Stimulated activated CD4-positive, alpha-beta T cell treated with anti-CD3 and anti-CD28 coated beads, Interleukin-15, amount 100 ng/mL, for 24 hours (primary cell): Measurements from ENCODE around the gene PAK1.

Experiments used
- DNase-seq: peaks from one replicate; pipeline ENCODE4 v3.0.0-alpha.2; 2020

Gene PAK1

GRCh38 chr11:77353131-77353530, 120.8 kb downstream of the PAK1 start:
- no peak for DNase-seq

GRCh38 chr11:77351281-77351886, 122.5 kb downstream of the PAK1 start:
- no peak for DNase-seq

- no peak for DNase-seq
These were observed 125.9 kb downstream of the PAK1 start for GRCh38 chr11:77347948-77348347.

- no peak for DNase-seq
These were observed 126.8 kb downstream of the PAK1 start for GRCh38 chr11:77346906-77347603.

- DNase-seq: no peak
These were observed 128.3 kb downstream of the PAK1 start for GRCh38 chr11:77345621-77346020.

- DNase-seq: no peak
These were observed 133.4 kb downstream of the PAK1 start for GRCh38 chr11:77340501-77340900.

- no peak for DNase-seq
These were observed 141.6 kb downstream of the PAK1 start for GRCh38 chr11:77332259-77332658.

GRCh38 chr11:77325159-77325558, 148.7 kb downstream of the PAK1 start:
- DNase-seq: no peak

- no peak for DNase-seq
These were observed 149.4 kb downstream of the PAK1 start for GRCh38 chr11:77324508-77324907.

GRCh38 chr11:77322926-77323590, 150.8 kb downstream of the PAK1 start:
- DNase-seq: no peak

- DNase-seq: no peak
These were observed 151.4 kb downstream of the PAK1 start for GRCh38 chr11:77322506-77322905.

- no peak for DNase-seq
These were observed 153.5 kb downstream of the PAK1 start for GRCh38 chr11:77320351-77320750.

- DNase-seq: no peak
These were observed 155.3 kb downstream of the PAK1 start for GRCh38 chr11:77318600-77318999.

- no peak for DNase-seq
These were observed 157.1 kb downstream of the PAK1 start for GRCh38 chr11:77316733-77317342.

- DNase-seq: no peak
These were observed 161.8 kb downstream of the PAK1 start for GRCh38 chr11:77312107-77312506.

GRCh38 chr11:77311701-77312100, 162.2 kb downstream of the PAK1 start:
- no peak for DNase-seq

GRCh38 chr11:77310721-77311120, 163.2 kb downstream of the PAK1 start:
- no peak for DNase-seq

- DNase-seq: no peak
These were observed 164.4 kb downstream of the PAK1 start for GRCh38 chr11:77309401-77310085.

GRCh38 chr11:77308838-77309237, 165.1 kb downstream of the PAK1 start:
- no peak for DNase-seq

- no peak for DNase-seq
These were observed 170.6 kb downstream of the PAK1 start for GRCh38 chr11:77303328-77303727.

- DNase-seq: no peak
These were observed 171.1 kb downstream of the PAK1 start for GRCh38 chr11:77302752-77303151.

GRCh38 chr11:77301510-77301909, 172.4 kb downstream of the PAK1 start, which contains the start of gene GDPD4:
Gene GDPD4, minus strand, starts transcription at chr11:77301686. Its CDS starts 16,549 bp downstream, at chr11:77285137.
- no peak for DNase-seq

GRCh38 chr11:77300695-77301094, 173.2 kb downstream of the PAK1 start:
- no peak for DNase-seq
